Hepatocyte (in vitro differentiated cells): Measurements from ENCODE around the gene ARHGAP35.

Experiments used
- EZH2phosphoT487 ChIP-seq: fragments of 200-600 bp; sonication (generic); IDR thresholded peaks from one replicate; pipeline ENCODE4 v1.6.1; 2018; ENCODE audit warnings: antibody characterized with exemption, mild to moderate bottlenecking, low read depth, moderate library complexity; ENCODE audit not compliant: unreplicated experiment, severe bottlenecking
- TF ChIP-seq, protein P1 (sequence below): fragments of 200-600 bp; sonication (generic); IDR thresholded peaks from 2 replicates; pipeline ENCODE4 v1.5.1; 2016; ENCODE audit warnings: antibody characterized with exemption, mild to moderate bottlenecking; ENCODE audit not compliant: poor library complexity

DNA sequence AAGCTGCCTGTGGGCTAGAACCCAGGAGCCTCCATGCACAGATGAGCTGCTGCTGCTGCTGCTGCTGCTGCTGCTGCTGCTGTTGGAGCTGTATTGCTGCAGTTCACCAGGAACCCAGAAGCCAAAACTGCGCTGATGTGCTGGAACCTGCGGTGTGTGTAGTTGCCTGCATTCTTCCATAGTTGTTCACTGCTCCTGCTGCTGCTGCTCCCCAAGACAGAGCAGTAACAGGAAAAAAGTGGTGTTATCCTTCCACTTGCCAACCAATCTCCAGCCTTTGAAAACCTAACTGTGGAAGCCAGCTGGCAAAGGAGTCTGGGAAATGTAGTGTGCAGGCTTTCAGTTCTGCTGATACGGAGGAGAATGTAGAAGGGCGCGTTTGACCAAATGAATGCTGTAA lies 37.9 kb downstream of the ARHGAP35 start:
- TF ChIP-seq, protein P1, sequence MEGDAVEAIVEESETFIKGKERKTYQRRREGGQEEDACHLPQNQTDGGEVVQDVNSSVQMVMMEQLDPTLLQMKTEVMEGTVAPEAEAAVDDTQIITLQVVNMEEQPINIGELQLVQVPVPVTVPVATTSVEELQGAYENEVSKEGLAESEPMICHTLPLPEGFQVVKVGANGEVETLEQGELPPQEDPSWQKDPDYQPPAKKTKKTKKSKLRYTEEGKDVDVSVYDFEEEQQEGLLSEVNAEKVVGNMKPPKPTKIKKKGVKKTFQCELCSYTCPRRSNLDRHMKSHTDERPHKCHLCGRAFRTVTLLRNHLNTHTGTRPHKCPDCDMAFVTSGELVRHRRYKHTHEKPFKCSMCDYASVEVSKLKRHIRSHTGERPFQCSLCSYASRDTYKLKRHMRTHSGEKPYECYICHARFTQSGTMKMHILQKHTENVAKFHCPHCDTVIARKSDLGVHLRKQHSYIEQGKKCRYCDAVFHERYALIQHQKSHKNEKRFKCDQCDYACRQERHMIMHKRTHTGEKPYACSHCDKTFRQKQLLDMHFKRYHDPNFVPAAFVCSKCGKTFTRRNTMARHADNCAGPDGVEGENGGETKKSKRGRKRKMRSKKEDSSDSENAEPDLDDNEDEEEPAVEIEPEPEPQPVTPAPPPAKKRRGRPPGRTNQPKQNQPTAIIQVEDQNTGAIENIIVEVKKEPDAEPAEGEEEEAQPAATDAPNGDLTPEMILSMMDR = no peak
- TF ChIP-seq EZH2phosphoT487 = no peak
